HepG2 (cell line): ENCODE results near the gene ALB. TPM values are rescaled to one million over a fixed set of nuclear protein-coding genes. Genes with fewer than 3 reads are reported as not detected.
A peak's percentile ranks its signal among the peaks of the same experiment; 100 is the strongest.

ENCODE experiments used
- ATAC-seq: fragments of 200-7000 bp; cut with Tn5 transposase; 3 replicates; pipeline ENCODE4 v1.9.1; 2020; ENCODE audit warnings: mild to moderate bottlenecking, moderate library complexity
- BruUV-seq: library from RNA; stranded (reverse); fragments of 400-500 nt; replicated peaks from 2 replicates; lab custom pipeline; 2021; lab: Mats Ljungman, UMichigan
- CTCF ChIA-PET: fragments of 300-600 bp; formaldehyde crosslinking; extraction: SDS; loops from one replicate; lab custom pipeline; 2021; ENCODE audit warnings: low total read pairs, inconsistent platforms, low intra/inter-chr PET ratio; lab: Yijun Ruan, JAX
- POLR2A ChIA-PET: fragments of 350-600 bp; sonication (Branson Sonifier 250); formaldehyde crosslinking; loops from one replicate; lab custom pipeline; 2020; ENCODE audit warnings: antibody characterized with exemption, inconsistent platforms; lab: Yijun Ruan, JAX
- DNase-seq: peaks from one replicate; pipeline ENCODE4 v3.0.0-alpha.2; 2015; ENCODE audit warnings: low spot score
- FAIRE-seq: peaks from 3 replicates; lab custom pipeline; 2011; peaks lifted over from hg19 to GRCh38; lab: Jason Lieb, UNC
- H2AFZ ChIP-seq: one replicate; pipeline ENCODE4 v1.6.1; 2011; ENCODE audit warnings: low read length, inconsistent platforms
- H3K27ac ChIP-seq: fragments of 300-600 bp; 3 replicates; pipeline ENCODE4 v1.8.0; 2011; ENCODE audit warnings: mixed run types, mild to moderate bottlenecking, mixed read lengths, low read length, inconsistent platforms; ENCODE audit not compliant: insufficient read depth; ENCODE audit errors: extremely low read length
- H3K27me3 ChIP-seq, 2 experiments: fragments of 200-600 bp in 1 of 2; 2 replicates in 1 of 2; 3 replicates in 1 of 2; pipeline versions ENCODE4 v1.6.0 to v1.8.0; 2011; ENCODE audit warnings: low read length in 2 of 2, mild to moderate bottlenecking in 2 of 2, moderate library complexity in 2 of 2, inconsistent platforms in 1 of 2; ENCODE audit not compliant: insufficient read depth in 2 of 2, control insufficient read depth in 1 of 2
- H3K36me3 ChIP-seq, 2 experiments: fragments of 200-600 bp in 1 of 2; replicated peaks in 1 of 2; 2 replicates in 1 of 2; 3 replicates in 1 of 2; pipeline versions ENCODE4 v1.5.1 to v1.8.0; 2011; ENCODE audit warnings: low read length in 2 of 2, inconsistent platforms in 1 of 2; ENCODE audit not compliant: insufficient read depth in 2 of 2, control insufficient read depth in 1 of 2
- H3K4me1 ChIP-seq: 2 replicates; pipeline ENCODE4 v1.5.1; 2012; ENCODE audit warnings: low read length, inconsistent platforms; ENCODE audit not compliant: insufficient read depth
- H3K4me2 ChIP-seq: 2 replicates; pipeline ENCODE4 v1.6.0; 2011; ENCODE audit warnings: low read depth, low read length, inconsistent platforms
- H3K4me3 ChIP-seq, 3 experiments: fragments of 200-600 bp in 1 of 3; sonication (generic), shearing (Covaris generic) in 1 of 3; replicated peaks in 1 of 3; 2 replicates each; pipeline ENCODE4 v1.5.1; 2011 to 2016; ENCODE audit warnings: low read length in 3 of 3, inconsistent platforms in 2 of 3, low read depth in 2 of 3, mild to moderate bottlenecking in 2 of 3, control low read depth in 1 of 3, mixed read lengths in 1 of 3; ENCODE audit not compliant: insufficient read depth in 1 of 3
- H3K79me2 ChIP-seq: one replicate; pipeline ENCODE4 v1.6.1; 2011; ENCODE audit warnings: low read length, inconsistent platforms; ENCODE audit not compliant: insufficient read depth
- H3K9ac ChIP-seq: 2 replicates; pipeline ENCODE4 v1.6.0; 2011; ENCODE audit warnings: mild to moderate bottlenecking, low read depth, low read length, inconsistent platforms; ENCODE audit not compliant: insufficient read depth
- H3K9me3 ChIP-seq: 2 replicates; pipeline ENCODE4 v1.5.1; 2012; ENCODE audit warnings: mild to moderate bottlenecking, low read length
- H4K20me1 ChIP-seq: 2 replicates; pipeline ENCODE4 v1.6.0; 2011; ENCODE audit warnings: inconsistent platforms, mild to moderate bottlenecking, low read length, moderate library complexity; ENCODE audit not compliant: insufficient read depth
- CEBPZ ChIP-seq: IDR thresholded peaks from 2 replicates; pipeline ENCODE4 v1.6.1; 2012; ENCODE audit warnings: low read length, improper control_type of control experiment
- E2F2 ChIP-seq: sonication (generic); formaldehyde crosslinking; IDR thresholded peaks from 2 replicates; pipeline ENCODE4 v1.4.0; 2020; ENCODE audit warnings: missing genetic modification reagents, borderline replicate concordance
- LCORL ChIP-seq, 2 experiments: fragments of 450-650 bp in 1 of 2; sonication (generic) in 1 of 2; formaldehyde crosslinking in 1 of 2; IDR thresholded peaks; 2 replicates each; pipeline versions ENCODE4 v1.5.0 to v1.6.1; 2017 to 2020; ENCODE audit warnings: antibody characterized with exemption in 1 of 2, missing genetic modification reagents in 1 of 2
- ZC3H4 ChIP-seq: sonication (generic); formaldehyde crosslinking; IDR thresholded peaks from 2 replicates; pipeline ENCODE4 v1.4.0; 2020; ENCODE audit warnings: missing genetic modification reagents, borderline replicate concordance
- ZFP62 ChIP-seq: sonication (generic); formaldehyde crosslinking; IDR thresholded peaks from 2 replicates; pipeline ENCODE4 v1.4.0; 2020; ENCODE audit warnings: missing genetic modification reagents
- ZHX1 ChIP-seq: sonication (generic); formaldehyde crosslinking; IDR thresholded peaks from 2 replicates; pipeline ENCODE4 v1.8.1; 2022; ENCODE audit warnings: low read depth, mild to moderate bottlenecking, missing genetic modification reagents
- ZNF331 ChIP-seq: sonication (generic); formaldehyde crosslinking; IDR thresholded peaks from 2 replicates; pipeline ENCODE4 v1.4.0; 2020; ENCODE audit warnings: missing genetic modification reagents
- ZNF33B ChIP-seq: sonication (generic); formaldehyde crosslinking; IDR thresholded peaks from 2 replicates; pipeline ENCODE4 v1.5.1; 2020; ENCODE audit warnings: mild to moderate bottlenecking, missing genetic modification reagents
- ZNF430 ChIP-seq: sonication (generic); formaldehyde crosslinking; IDR thresholded peaks from 2 replicates; pipeline ENCODE4 v1.9.0; 2021; ENCODE audit warnings: mild to moderate bottlenecking, missing genetic modification reagents
- ZNF530 ChIP-seq: sonication (generic); formaldehyde crosslinking; IDR thresholded peaks from 2 replicates; pipeline ENCODE4 v1.5.0; 2020; ENCODE audit warnings: low read depth, mild to moderate bottlenecking, missing genetic modification reagents
- ZNF562 ChIP-seq: sonication (generic); formaldehyde crosslinking; IDR thresholded peaks from 2 replicates; pipeline ENCODE4 v1.8.0; 2022; ENCODE audit warnings: missing genetic modification reagents, borderline replicate concordance
- ZNF597 ChIP-seq: sonication (generic); formaldehyde crosslinking; IDR thresholded peaks from 2 replicates; pipeline ENCODE4 v1.5.0; 2020; ENCODE audit warnings: missing genetic modification reagents
- ZNF605 ChIP-seq: sonication (generic); formaldehyde crosslinking; IDR thresholded peaks from 2 replicates; pipeline ENCODE4 v1.8.0; 2022; ENCODE audit warnings: mild to moderate bottlenecking, missing genetic modification reagents
- ZNF740 ChIP-seq: sonication (generic); formaldehyde crosslinking; IDR thresholded peaks from 2 replicates; pipeline ENCODE4 v1.4.0; 2020; ENCODE audit warnings: missing genetic modification reagents
- WGBS: methylation state at CpG from one replicate; pipeline ENCODE4 v1.1.6; 2017; ENCODE audit warnings: low lambda C conversion rate; 5-methylcytosine and 5-hydroxymethylcytosine counted together
- in situ Hi-C: cut with HindIII; loops from 2 replicates; pipeline ENCODE4 v1.10.0; 2017; ENCODE audit warnings: low pct_unique_long_range_greater_than_20kb; ENCODE audit not compliant: extremely low pct_ligation_motif_present
- intact Hi-C: fragments of 100-400 bp; cut with micrococcal nuclease; formaldehyde crosslinking; loops from one replicate; pipeline ENCODE4 v1.10.0; 2022; ENCODE audit not compliant: unreplicated experiment
- polyA plus RNA-seq, 8 experiments: library from polyadenylated mRNA; depleted of rRNA in 3 of 8; stranded (reverse) in 7 of 8; unstranded in 1 of 8; fragments of >200 nt; fragmentation: Illumina TruSeq in 4 of 8; extraction: Trizol in 4 of 8; gene quantifications; 2 replicates each; pipeline versions ENCODE4 v1.2.1 to v1.2.3, GENCODE V29; 2011 to 2016; ENCODE audit warnings: low read depth in 4 of 8, missing spikeins in 1 of 8, mixed read lengths in 1 of 8; ENCODE audit not compliant: insufficient read depth in 1 of 8
- total RNA-seq, 5 experiments: library from RNA; depleted of rRNA; stranded (reverse); fragments of >200 nt; fragmentation: Illumina TruSeq; extraction: Trizol; gene quantifications; 2 replicates each; pipeline ENCODE4 v1.2.3, GENCODE V29; 2016; ENCODE audit warnings: low read depth in 1 of 5

The ALB gene
- total and polyA plus RNA-seq, 2 of the 13 experiments (the other 11 are each of a cell fraction or from before 2014, with no cell fraction given): 22,259 to 22,625 TPM

GRCh38 chr4:73381214-73381613 is 22.9 kb upstream of the ALB start:
- H3K4me1 ChIP-seq: peaks cover 93% of the 10 kb centered on the region
- H3K4me3 ChIP-seq: no peak overlapping the region
- DNase-seq: no peak
- H3K27me3 ChIP-seq: no peaks in the 10 kb centered on the region
- no peaks in the 10 kb centered on the region for H3K9me3 ChIP-seq
- no peak overlapping the region for H3K9ac ChIP-seq
- WGBS: 100% methylated on average over 1 of the region's 1 CpG
- no peak for ATAC-seq
- in situ Hi-C loops: no loop called here
- ChIA-PET POLR2A (interaction anchor here (0.7 to 1.0 kb wide), 2 partner anchors 25 to 29 kb away, joined by 3 to 4 read pairs; no protein-coding TSS in a partner anchor), CTCF (no interaction called here)
- peaks cover 8% of the 10 kb centered on the region for H3K79me2 ChIP-seq
- H3K36me3 ChIP-seq: no peaks in the 10 kb centered on the region
- H3K4me2 ChIP-seq: no peak overlapping the region
- BruUV-seq: no TSS peak
- intact Hi-C loops: no loop called here
- peak overlapping the region; percentile 60 for H2AFZ ChIP-seq
- peak overlapping the region; percentile 43 for H3K27ac ChIP-seq
- FAIRE-seq: no peak
- H4K20me1 ChIP-seq: no peaks in the 10 kb centered on the region
- no peak for TF ChIP-seq ZC3H4
- no peak for TF ChIP-seq ZNF33B (CRISPR knock-in tag)
- no peak for TF ChIP-seq ZHX1
- TF ChIP-seq ZNF597 (CRISPR knock-in tag): no peak
- TF ChIP-seq ZNF530 (CRISPR knock-in tag): no peak
- no peak for TF ChIP-seq ZFP62 (CRISPR knock-in tag)
- no peak for TF ChIP-seq ZNF430 (CRISPR knock-in tag)
- no peak for TF ChIP-seq CEBPZ
- no peak for TF ChIP-seq ZNF740 (CRISPR knock-in tag)
- TF ChIP-seq ZNF331 (CRISPR knock-in tag): no peak
- no peak for TF ChIP-seq ZNF605
- no peak for TF ChIP-seq ZNF562 (CRISPR knock-in tag)
- TF ChIP-seq E2F2 (CRISPR knock-in tag): no peak
- TF ChIP-seq LCORL (IDR thresholded peaks at IDR 0.05): no peak
- TF ChIP-seq LCORL (CRISPR knock-in tag; IDR thresholded peaks at IDR 0.05): no peak
